ENCODE data around the gene DMAC2.

DMAC2 gene

DNA sequence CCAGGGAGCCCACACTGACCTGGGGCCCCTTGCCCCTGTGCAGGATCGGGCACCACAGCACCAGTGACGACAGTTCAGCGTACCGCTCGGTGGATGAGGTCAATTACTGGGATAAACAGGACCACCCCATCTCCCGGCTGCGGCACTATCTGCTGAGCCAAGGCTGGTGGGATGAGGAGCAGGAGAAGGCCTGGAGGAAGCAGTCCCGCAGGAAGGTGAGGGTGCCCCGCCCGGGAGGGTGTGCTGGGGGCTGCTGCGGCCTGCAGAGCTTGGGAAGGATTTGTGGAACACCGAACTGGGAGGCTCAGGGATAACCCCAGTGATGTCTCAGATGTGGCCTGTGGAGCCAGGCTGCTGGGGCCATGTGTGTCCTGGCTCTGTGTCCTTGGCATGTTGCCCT is 16.8 kb downstream of the DMAC2 start:
- H3K36me3 ChIP-seq (ENCODE audit: control insufficient read depth in 2 of 2, insufficient read depth in 2 of 2, low read length in 2 of 2): peaks cover 43 to 62% of the 10 kb centered on the region in 2 donors

DNA sequence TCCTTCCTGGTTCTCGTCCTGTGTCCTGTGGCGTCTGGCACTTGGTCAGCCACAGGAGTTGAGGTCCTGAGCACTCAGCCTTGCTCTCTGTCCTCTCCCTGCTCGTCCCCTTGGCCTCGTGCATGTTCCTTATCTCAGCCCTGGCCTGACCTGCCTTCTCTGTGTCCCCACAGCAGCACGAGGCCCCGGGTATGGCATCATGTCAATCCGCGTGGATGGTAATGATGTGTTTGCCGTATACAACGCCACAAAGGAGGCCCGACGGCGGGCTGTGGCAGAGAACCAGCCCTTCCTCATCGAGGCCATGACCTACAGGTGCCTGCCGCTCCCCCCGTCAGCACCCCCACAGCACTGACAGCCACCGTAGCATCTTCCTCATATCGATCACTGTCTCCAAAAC is 17.3 kb downstream of the DMAC2 start:
- peaks cover 41 to 51% of the 10 kb centered on the region in 2 donors for H3K4me1 ChIP-seq (ENCODE audit: control insufficient read depth in 2 of 2, insufficient read depth in 2 of 2, low read length in 2 of 2)
- H3K9me3 ChIP-seq (ENCODE audit: control insufficient read depth in 2 of 2, low read length in 2 of 2): no peaks in the 10 kb centered on the region
- peaks cover 43 to 62% of the 10 kb centered on the region in 2 donors for H3K36me3 ChIP-seq (ENCODE audit: control insufficient read depth in 2 of 2, insufficient read depth in 2 of 2, low read length in 2 of 2)

More for the DNA sequence above, 16.8 kb downstream of the DMAC2 start:
- Histone ChIP-seq H3K9me3 (ENCODE audit: control insufficient read depth in 2 of 2, low read length in 2 of 2) (no peaks in the 10 kb centered on the region), H3K4me3 (ENCODE audit: low read length in 2 of 2) (no peak overlapping the region), H3K27me3 (ENCODE audit: control insufficient read depth in 2 of 2, insufficient read depth in 2 of 2, low read length in 2 of 2) (no peaks in the 10 kb centered on the region), H3K27ac (ENCODE audit: low read depth in 2 of 2, low read length in 2 of 2) (no peak overlapping the region), H3K9ac (ENCODE audit: low read depth in 1 of 2, low read length in 2 of 2) (no peak overlapping the region), H3K4me1 (ENCODE audit: control insufficient read depth in 2 of 2, insufficient read depth in 2 of 2, low read length in 2 of 2) (peaks cover 46 to 56% of the 10 kb centered on the region in 2 donors)

DNA sequence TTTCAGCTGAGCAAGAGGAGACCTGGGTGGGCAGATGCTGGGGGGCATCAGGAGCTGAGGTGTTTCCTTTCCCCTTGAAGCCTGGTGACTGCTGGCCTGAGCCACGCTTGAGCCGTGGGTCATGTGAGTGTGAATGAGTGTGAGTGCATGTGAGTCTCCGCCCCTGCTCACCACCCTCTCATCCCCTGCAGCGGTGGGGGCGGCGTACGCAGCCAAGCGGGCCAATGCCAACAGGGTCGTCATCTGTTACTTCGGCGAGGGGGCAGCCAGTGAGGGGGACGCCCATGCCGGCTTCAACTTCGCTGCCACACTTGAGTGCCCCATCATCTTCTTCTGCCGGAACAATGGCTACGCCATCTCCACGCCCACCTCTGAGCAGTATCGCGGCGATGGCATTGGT is 17.7 kb downstream of the DMAC2 start:
- Histone ChIP-seq H3K9ac (ENCODE audit: low read depth in 1 of 2, low read length in 2 of 2) (no peak overlapping the region), H3K27ac (ENCODE audit: low read depth in 2 of 2, low read length in 2 of 2) (peak overlapping the region; percentile 68 to 75), H3K27me3 (ENCODE audit: control insufficient read depth in 2 of 2, insufficient read depth in 2 of 2, low read length in 2 of 2) (no peaks in the 10 kb centered on the region), H3K36me3 (ENCODE audit: control insufficient read depth in 2 of 2, insufficient read depth in 2 of 2, low read length in 2 of 2) (peaks cover 46 to 62% of the 10 kb centered on the region in 2 donors), H3K4me3 (ENCODE audit: low read length in 2 of 2) (peak overlapping the region in 1 of 2 donors; percentile 13), H3K4me1 (ENCODE audit: control insufficient read depth in 2 of 2, insufficient read depth in 2 of 2, low read length in 2 of 2) (peaks cover 39 to 50% of the 10 kb centered on the region in 2 donors), H3K9me3 (ENCODE audit: control insufficient read depth in 2 of 2, low read length in 2 of 2) (no peaks in the 10 kb centered on the region)

More for the DNA sequence above, 17.3 kb downstream of the DMAC2 start:
- Histone ChIP-seq H3K9ac (ENCODE audit: low read depth in 1 of 2, low read length in 2 of 2) (no peak overlapping the region), H3K4me3 (ENCODE audit: low read length in 2 of 2) (no peak overlapping the region), H3K27ac (ENCODE audit: low read depth in 2 of 2, low read length in 2 of 2) (peak overlapping the region in 1 of 2 donors; percentile 68), H3K27me3 (ENCODE audit: control insufficient read depth in 2 of 2, insufficient read depth in 2 of 2, low read length in 2 of 2) (no peaks in the 10 kb centered on the region)

DNA sequence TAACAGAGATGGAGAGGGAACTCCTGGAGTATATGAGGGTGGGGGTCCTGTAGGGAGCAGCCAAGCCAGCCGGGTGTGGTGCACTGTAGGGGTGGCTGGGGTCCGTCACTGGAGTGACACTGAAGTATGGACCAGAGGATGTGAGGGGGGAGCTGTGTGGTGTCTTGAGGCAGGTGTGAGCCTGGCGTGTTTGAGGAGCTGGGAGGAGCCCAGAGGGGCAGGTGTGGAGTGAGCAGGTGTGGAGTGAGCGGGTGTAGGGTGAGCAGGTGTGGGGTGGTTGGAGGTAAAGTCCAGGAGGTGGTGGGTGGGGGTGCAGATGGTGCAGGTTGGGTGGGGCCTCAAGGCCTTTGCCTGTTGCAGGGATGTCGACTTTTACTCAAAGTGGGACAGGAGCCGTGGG is 18.4 kb downstream of the DMAC2 start:
- Histone ChIP-seq H3K36me3 (ENCODE audit: control insufficient read depth in 2 of 2, insufficient read depth in 2 of 2, low read length in 2 of 2) (peaks cover 46 to 64% of the 10 kb centered on the region in 2 donors), H3K27ac (ENCODE audit: low read depth in 2 of 2, low read length in 2 of 2) (peak overlapping the region; percentile 71 to 75), H3K9me3 (ENCODE audit: control insufficient read depth in 2 of 2, low read length in 2 of 2) (no peaks in the 10 kb centered on the region), H3K4me3 (ENCODE audit: low read length in 2 of 2) (no peak overlapping the region), H3K27me3 (ENCODE audit: control insufficient read depth in 2 of 2, insufficient read depth in 2 of 2, low read length in 2 of 2) (no peaks in the 10 kb centered on the region), H3K9ac (ENCODE audit: low read depth in 1 of 2, low read length in 2 of 2) (peak overlapping the region in 1 of 2 donors; percentile 40), H3K4me1 (ENCODE audit: control insufficient read depth in 2 of 2, insufficient read depth in 2 of 2, low read length in 2 of 2) (peaks cover 37 to 52% of the 10 kb centered on the region in 2 donors)

DNA sequence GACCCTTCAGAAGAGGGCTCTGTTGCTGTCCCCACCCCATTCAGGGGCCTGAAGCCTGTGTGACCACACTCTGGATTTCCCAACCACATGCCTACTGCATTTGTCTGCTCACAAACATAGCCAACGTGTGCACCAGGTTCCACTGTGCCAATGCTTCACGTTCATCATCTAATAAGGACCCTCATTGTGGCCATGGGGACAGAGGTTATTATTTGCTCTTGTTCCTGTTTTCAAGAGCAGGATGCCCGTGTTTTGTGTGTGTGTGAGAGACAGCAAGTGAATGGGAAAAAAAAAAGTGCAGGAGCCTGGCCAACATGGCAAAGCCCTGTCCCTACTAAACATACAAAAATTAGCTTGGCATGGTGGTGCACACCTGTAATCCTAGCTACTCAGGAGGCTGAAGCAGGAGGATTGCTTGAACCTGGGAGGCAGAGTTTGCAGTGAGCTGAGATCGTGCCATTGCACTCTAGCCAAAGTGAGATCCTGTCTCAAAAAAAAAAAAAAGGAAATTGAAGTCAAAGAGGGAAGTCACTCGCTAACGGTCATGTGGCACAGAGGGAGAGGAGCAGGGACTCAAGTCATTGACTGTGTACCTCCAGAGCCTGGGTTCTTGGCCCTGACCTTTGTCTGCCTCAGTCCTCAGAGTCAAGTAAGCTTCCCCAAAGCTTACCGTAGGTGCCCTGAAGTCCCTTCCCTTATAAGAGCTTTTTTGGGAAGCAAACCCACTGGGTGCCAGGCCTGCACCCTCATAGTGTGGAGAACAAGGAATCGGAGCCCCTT is 19.4 kb downstream of the DMAC2 start:
- Histone ChIP-seq H3K9me3 (ENCODE audit: control insufficient read depth in 2 of 2, low read length in 2 of 2) (no peaks in the 10 kb centered on the region), H3K36me3 (ENCODE audit: control insufficient read depth in 2 of 2, insufficient read depth in 2 of 2, low read length in 2 of 2) (peaks cover 39 to 66% of the 10 kb centered on the region in 2 donors), H3K4me3 (ENCODE audit: low read length in 2 of 2) (no peak overlapping the region), H3K4me1 (ENCODE audit: control insufficient read depth in 2 of 2, insufficient read depth in 2 of 2, low read length in 2 of 2) (peaks cover 36 to 47% of the 10 kb centered on the region in 2 donors), H3K27ac (ENCODE audit: low read depth in 2 of 2, low read length in 2 of 2) (peak overlapping the region; percentile 71 to 75), H3K27me3 (ENCODE audit: control insufficient read depth in 2 of 2, insufficient read depth in 2 of 2, low read length in 2 of 2) (no peaks in the 10 kb centered on the region), H3K9ac (ENCODE audit: low read depth in 1 of 2, low read length in 2 of 2) (peak overlapping the region in 1 of 2 donors; percentile 40)

DNA sequence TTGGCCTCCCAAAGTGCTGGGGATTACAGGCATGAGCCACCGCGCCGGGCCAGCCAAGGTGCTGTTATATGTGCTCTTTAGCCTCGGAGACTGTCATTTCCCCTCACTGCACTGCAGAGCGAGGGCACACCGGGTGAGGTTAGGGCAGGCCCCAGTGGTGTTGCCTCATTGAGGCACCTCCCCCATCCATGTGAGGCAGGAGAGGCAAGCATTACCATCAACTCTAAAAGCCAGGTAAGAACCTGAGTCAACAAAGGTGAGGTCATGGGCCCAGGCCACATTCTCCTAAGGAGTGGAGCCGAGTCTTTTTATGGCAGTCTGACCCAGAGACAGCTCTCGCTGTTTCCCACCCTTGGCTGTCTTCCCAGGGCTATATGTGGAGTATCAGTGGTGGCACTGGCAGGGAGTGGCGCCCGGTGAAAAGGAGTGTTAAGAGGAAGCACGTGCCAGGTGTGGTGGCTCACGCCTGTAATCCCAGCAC is 23.5 kb downstream of the DMAC2 start:
- no peak overlapping the region for H3K4me3 ChIP-seq (ENCODE audit: low read length in 2 of 2)
- H3K4me1 ChIP-seq (ENCODE audit: control insufficient read depth in 2 of 2, insufficient read depth in 2 of 2, low read length in 2 of 2): peaks cover 15 to 27% of the 10 kb centered on the region in 2 donors
- H3K27me3 ChIP-seq (ENCODE audit: control insufficient read depth in 2 of 2, insufficient read depth in 2 of 2, low read length in 2 of 2): no peaks in the 10 kb centered on the region
- peak overlapping the region; percentile 72 to 79 for H3K27ac ChIP-seq (ENCODE audit: low read depth in 2 of 2, low read length in 2 of 2)
- H3K9ac ChIP-seq (ENCODE audit: low read depth in 1 of 2, low read length in 2 of 2): peak overlapping the region in 1 of 2 donors; percentile 35
- H3K36me3 ChIP-seq (ENCODE audit: control insufficient read depth in 2 of 2, insufficient read depth in 2 of 2, low read length in 2 of 2): peaks cover 26 to 67% of the 10 kb centered on the region in 2 donors
- H3K9me3 ChIP-seq (ENCODE audit: control insufficient read depth in 2 of 2, low read length in 2 of 2): no peaks in the 10 kb centered on the region

DNA sequence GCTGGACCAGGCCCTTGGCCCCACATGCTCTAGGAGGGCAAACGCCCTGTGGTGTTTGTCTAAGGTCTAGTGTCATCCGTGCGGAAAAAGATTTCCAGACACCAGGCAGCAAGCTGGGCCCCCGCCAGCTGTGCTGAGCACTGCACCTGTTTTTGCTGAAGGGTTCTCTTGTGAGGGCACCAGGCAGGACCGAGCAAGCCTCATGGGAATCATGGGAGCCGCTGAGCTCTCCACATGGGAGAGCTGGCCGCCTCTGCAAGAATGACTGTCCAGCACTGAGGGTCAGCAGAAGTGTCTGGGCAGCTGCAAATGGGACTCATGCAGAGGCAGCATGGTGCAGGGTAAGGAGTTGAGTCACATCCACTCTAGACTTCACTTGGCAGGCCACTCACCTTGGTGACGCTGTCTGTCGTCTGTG is 24.5 kb downstream of the DMAC2 start:
- Histone ChIP-seq H3K27ac (ENCODE audit: low read depth in 2 of 2, low read length in 2 of 2) (peak overlapping the region in 1 of 2 donors; percentile 26), H3K4me1 (ENCODE audit: control insufficient read depth in 2 of 2, insufficient read depth in 2 of 2, low read length in 2 of 2) (peaks cover 7 to 19% of the 10 kb centered on the region in 2 donors), H3K27me3 (ENCODE audit: control insufficient read depth in 2 of 2, insufficient read depth in 2 of 2, low read length in 2 of 2) (no peaks in the 10 kb centered on the region), H3K9me3 (ENCODE audit: control insufficient read depth in 2 of 2, low read length in 2 of 2) (no peaks in the 10 kb centered on the region), H3K9ac (ENCODE audit: low read depth in 1 of 2, low read length in 2 of 2) (no peak overlapping the region), H3K36me3 (ENCODE audit: control insufficient read depth in 2 of 2, insufficient read depth in 2 of 2, low read length in 2 of 2) (peaks cover 29 to 62% of the 10 kb centered on the region in 2 donors), H3K4me3 (ENCODE audit: low read length in 2 of 2) (no peak overlapping the region)

DNA sequence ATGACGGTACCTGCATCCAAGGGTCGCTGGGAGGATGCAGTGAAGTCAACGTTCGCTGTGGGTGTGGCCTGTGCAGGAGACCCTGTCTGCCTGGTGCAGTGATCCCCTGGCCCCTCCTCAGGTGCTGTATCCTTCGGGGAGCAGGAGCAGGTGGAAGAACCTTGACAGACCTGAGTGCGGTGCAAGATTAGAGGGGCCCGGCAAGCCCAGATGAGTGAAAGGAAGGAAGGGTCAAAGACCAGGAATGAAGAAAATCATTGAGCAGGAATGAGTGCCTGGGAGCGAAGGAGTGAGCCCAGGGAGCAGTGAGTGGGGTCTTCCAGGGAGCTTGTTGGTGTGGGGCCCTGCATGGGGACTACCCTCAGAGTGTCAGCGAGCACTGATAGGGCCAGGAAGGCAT is 25.3 kb downstream of the DMAC2 start:
- no peaks in the 10 kb centered on the region for H3K27me3 ChIP-seq (ENCODE audit: control insufficient read depth in 2 of 2, insufficient read depth in 2 of 2, low read length in 2 of 2)
- no peak overlapping the region for H3K27ac ChIP-seq (ENCODE audit: low read depth in 2 of 2, low read length in 2 of 2)
- H3K9me3 ChIP-seq (ENCODE audit: control insufficient read depth in 2 of 2, low read length in 2 of 2): no peaks in the 10 kb centered on the region
- peaks cover 26 to 55% of the 10 kb centered on the region in 2 donors for H3K36me3 ChIP-seq (ENCODE audit: control insufficient read depth in 2 of 2, insufficient read depth in 2 of 2, low read length in 2 of 2)
- H3K4me3 ChIP-seq (ENCODE audit: low read length in 2 of 2): no peak overlapping the region
- H3K9ac ChIP-seq (ENCODE audit: low read depth in 1 of 2, low read length in 2 of 2): no peak overlapping the region
- H3K4me1 ChIP-seq (ENCODE audit: control insufficient read depth in 2 of 2, insufficient read depth in 2 of 2, low read length in 2 of 2): peaks cover 7 to 20% of the 10 kb centered on the region in 2 donors

DNA sequence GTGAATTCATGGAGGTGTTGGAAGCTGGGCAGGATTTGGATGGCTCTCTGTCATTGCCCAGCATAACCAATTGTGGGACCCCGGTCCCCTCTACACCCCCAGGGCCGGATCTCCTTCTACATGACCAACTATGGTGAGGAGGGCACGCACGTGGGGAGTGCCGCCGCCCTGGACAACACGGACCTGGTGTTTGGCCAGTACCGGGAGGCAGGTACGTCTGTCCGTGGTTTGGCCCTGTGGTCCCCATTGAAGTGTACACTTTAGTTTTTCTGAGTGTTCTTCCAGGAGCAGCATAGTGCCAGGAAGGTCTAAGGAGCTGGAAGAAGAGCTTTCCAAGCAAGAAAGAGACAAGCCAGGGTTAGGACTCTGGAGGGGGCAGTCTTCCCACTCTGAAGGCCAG is 25.8 kb downstream of the DMAC2 start:
- H3K36me3 ChIP-seq (ENCODE audit: control insufficient read depth in 2 of 2, insufficient read depth in 2 of 2, low read length in 2 of 2): peaks cover 23 to 50% of the 10 kb centered on the region in 2 donors

DNA sequence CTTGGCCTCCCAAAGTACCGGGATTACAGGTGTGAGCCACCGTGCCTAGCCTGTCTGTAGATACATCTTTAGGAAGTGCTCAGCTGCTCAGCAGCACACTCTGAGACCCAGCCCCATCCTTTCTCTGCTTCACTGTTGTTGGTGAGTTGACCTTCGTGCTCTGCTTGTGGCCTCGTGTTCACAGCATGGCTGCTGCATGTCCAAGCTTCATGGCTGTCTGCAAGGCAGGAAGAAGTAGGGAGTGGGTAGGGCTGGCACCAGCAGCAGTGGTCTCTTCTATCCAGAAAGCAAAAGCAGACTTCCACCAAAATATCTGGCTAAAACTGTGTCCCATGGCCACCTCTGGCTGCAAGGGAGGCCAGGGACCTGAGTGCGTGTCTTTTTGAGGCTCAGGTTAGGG is 26.8 kb downstream of the DMAC2 start:
- Histone ChIP-seq H3K36me3 (ENCODE audit: control insufficient read depth in 2 of 2, insufficient read depth in 2 of 2, low read length in 2 of 2) (peaks cover 21 to 42% of the 10 kb centered on the region in 2 donors), H3K9me3 (ENCODE audit: control insufficient read depth in 2 of 2, low read length in 2 of 2) (no peaks in the 10 kb centered on the region), H3K4me3 (ENCODE audit: low read length in 2 of 2) (no peak overlapping the region), H3K27ac (ENCODE audit: low read depth in 2 of 2, low read length in 2 of 2) (no peak overlapping the region), H3K4me1 (ENCODE audit: control insufficient read depth in 2 of 2, insufficient read depth in 2 of 2, low read length in 2 of 2) (peaks cover 9 to 25% of the 10 kb centered on the region in 2 donors), H3K27me3 (ENCODE audit: control insufficient read depth in 2 of 2, insufficient read depth in 2 of 2, low read length in 2 of 2) (no peaks in the 10 kb centered on the region), H3K9ac (ENCODE audit: low read depth in 1 of 2, low read length in 2 of 2) (no peak overlapping the region)

More for the DNA sequence above, 25.8 kb downstream of the DMAC2 start:
- H3K4me1 ChIP-seq (ENCODE audit: control insufficient read depth in 2 of 2, insufficient read depth in 2 of 2, low read length in 2 of 2): peaks cover 9 to 25% of the 10 kb centered on the region in 2 donors
- H3K9me3 ChIP-seq (ENCODE audit: control insufficient read depth in 2 of 2, low read length in 2 of 2): no peaks in the 10 kb centered on the region
- H3K4me3 ChIP-seq (ENCODE audit: low read length in 2 of 2): no peak overlapping the region
- H3K9ac ChIP-seq (ENCODE audit: low read depth in 1 of 2, low read length in 2 of 2): no peak overlapping the region
- H3K27me3 ChIP-seq (ENCODE audit: control insufficient read depth in 2 of 2, insufficient read depth in 2 of 2, low read length in 2 of 2): no peaks in the 10 kb centered on the region
- no peak overlapping the region for H3K27ac ChIP-seq (ENCODE audit: low read depth in 2 of 2, low read length in 2 of 2)

Measured in mucosa of rectum (tissue), 2 donors.